IMR-90 (cell line): ENCODE measurements around the gene MAP1LC3B. TPM values are rescaled to one million over a fixed set of nuclear protein-coding genes. Genes with fewer than 3 reads are reported as not detected.

Experiments
- ATAC-seq: fragments of 200-7000 bp; cut with Tn5 transposase; 2 replicates; pipeline ENCODE4 v1.9.1; 2020; ENCODE audit warnings: low read depth, mild to moderate bottlenecking, moderate library complexity
- BruUV-seq: library from RNA; stranded (reverse); fragments of 400-500 nt; replicated peaks from 2 replicates; lab custom pipeline; 2021; lab: Mats Ljungman, UMichigan
- CTCF ChIA-PET: fragments of 300-600 bp; formaldehyde crosslinking; extraction: SDS; loops from one replicate; lab custom pipeline; 2021; ENCODE audit warnings: antibody characterized with exemption; lab: Yijun Ruan, JAX
- POLR2A ChIA-PET: fragments of 300-600 bp; sonication (Branson Sonifier 250); formaldehyde crosslinking; loops from one replicate; lab custom pipeline; 2022; ENCODE audit warnings: antibody characterized with exemption; ENCODE audit not compliant: unreplicated experiment; lab: Charles Lee
- DNase-seq: peaks from one replicate; pipeline ENCODE4 v3.0.0; 2013
- H2AFZ ChIP-seq: replicated peaks from 2 replicates; pipeline ENCODE3; 2013; ENCODE audit warnings: low read length, mild to moderate bottlenecking; ENCODE audit not compliant: poor library complexity
- H2AK5ac ChIP-seq: 2 replicates; pipeline ENCODE4 v1.6.1; 2013; ENCODE audit warnings: low read depth, low read length, inconsistent platforms
- H2AK9ac ChIP-seq: replicated peaks from 2 replicates; pipeline ENCODE3; 2013; ENCODE audit warnings: mild to moderate bottlenecking, low read depth, low read length, moderate library complexity; ENCODE audit not compliant: poor library complexity
- H2BK120ac ChIP-seq: 2 replicates; pipeline ENCODE4 v1.6.1; 2013; ENCODE audit warnings: low read depth, low read length, inconsistent platforms
- H2BK15ac ChIP-seq: 3 replicates; pipeline ENCODE4 v1.6.1; 2013; ENCODE audit warnings: low read depth, low read length, inconsistent platforms
- H2BK20ac ChIP-seq: 2 replicates; pipeline ENCODE4 v1.6.1; 2013; ENCODE audit warnings: low read depth, mild to moderate bottlenecking, inconsistent platforms, low read length, moderate library complexity
- H2BK5ac ChIP-seq: 2 replicates; pipeline ENCODE4 v1.6.1; 2013; ENCODE audit warnings: mild to moderate bottlenecking, low read depth, low read length, inconsistent platforms; ENCODE audit not compliant: poor library complexity, severe bottlenecking
- H3K14ac ChIP-seq: replicated peaks from 2 replicates; pipeline ENCODE4 v1.6.1; 2013; ENCODE audit warnings: low read depth, low read length, inconsistent platforms
- H3K18ac ChIP-seq: 2 replicates; pipeline ENCODE4 v1.6.1; 2013; ENCODE audit warnings: low read depth, low read length, control low read depth
- H3K23ac ChIP-seq: 2 replicates; pipeline ENCODE4 v1.6.1; 2013; ENCODE audit warnings: low read depth, low read length, inconsistent platforms
- H3K27ac ChIP-seq: 2 replicates; pipeline ENCODE4 v1.5.1; 2013; ENCODE audit warnings: mild to moderate bottlenecking, control low read depth, low read length; ENCODE audit not compliant: insufficient read depth
- H3K27me3 ChIP-seq: 2 replicates; pipeline ENCODE4 v1.6.1; 2013; ENCODE audit warnings: low read length; ENCODE audit not compliant: control insufficient read depth, insufficient read depth
- H3K36me3 ChIP-seq: 2 replicates; pipeline ENCODE4 v1.6.1; 2013; ENCODE audit warnings: low read length, mixed read lengths; ENCODE audit not compliant: control insufficient read depth, insufficient read depth
- H3K4ac ChIP-seq: 2 replicates; pipeline ENCODE4 v1.6.1; 2013; ENCODE audit warnings: low read depth, low read length, inconsistent platforms
- H3K4me1 ChIP-seq: 2 replicates; pipeline ENCODE4 v1.6.1; 2013; ENCODE audit warnings: low read length, mixed read lengths; ENCODE audit not compliant: control insufficient read depth, insufficient read depth
- H3K4me2 ChIP-seq: 2 replicates; pipeline ENCODE4 v1.6.1; 2013; ENCODE audit warnings: low read depth, mild to moderate bottlenecking, control low read depth, low read length, moderate library complexity
- H3K4me3 ChIP-seq: 2 replicates; pipeline ENCODE4 v1.5.1; 2013; ENCODE audit warnings: low read depth, mild to moderate bottlenecking, control low read depth, low read length, moderate library complexity; ENCODE audit not compliant: insufficient read depth
- H3K56ac ChIP-seq: 2 replicates; pipeline ENCODE4 v1.6.1; 2013; ENCODE audit warnings: low read length, inconsistent platforms; ENCODE audit not compliant: insufficient read depth; ENCODE audit errors: extremely low read depth
- H3K79me1 ChIP-seq, 2 experiments: 2 replicates each; pipeline ENCODE4 v1.6.1; 2013; ENCODE audit warnings: low read length in 2 of 2, inconsistent platforms in 1 of 2, low read depth in 1 of 2
- H3K9ac ChIP-seq: 2 replicates; pipeline ENCODE4 v1.6.1; 2013; ENCODE audit warnings: low read depth, low read length, control low read depth
- H3K9me1 ChIP-seq: 2 replicates; pipeline ENCODE4 v1.6.1; 2013; ENCODE audit warnings: low read length, inconsistent platforms; ENCODE audit not compliant: insufficient read depth
- H3K9me3 ChIP-seq: 2 replicates; pipeline ENCODE4 v1.6.1; 2013; ENCODE audit warnings: low read length; ENCODE audit not compliant: control insufficient read depth, insufficient read depth
- H4K20me1 ChIP-seq: 2 replicates; pipeline ENCODE4 v1.6.1; 2013; ENCODE audit warnings: low read length, inconsistent platforms; ENCODE audit not compliant: insufficient read depth
- H4K5ac ChIP-seq: 2 replicates; pipeline ENCODE4 v1.6.1; 2013; ENCODE audit warnings: mild to moderate bottlenecking, low read depth, low read length, control low read depth
- H4K8ac ChIP-seq, 2 experiments: 2 replicates each; pipeline ENCODE4 v1.6.1; 2013; ENCODE audit warnings: low read depth in 2 of 2, low read length in 2 of 2, control low read depth in 1 of 2, inconsistent platforms in 1 of 2
- H4K91ac ChIP-seq: 2 replicates; pipeline ENCODE4 v1.6.1; 2013; ENCODE audit warnings: low read depth, low read length, inconsistent platforms; ENCODE audit not compliant: insufficient read depth
- CEBPB ChIP-seq: IDR thresholded peaks from 2 replicates; pipeline ENCODE4 v1.6.1; 2012; ENCODE audit warnings: low read depth, low read length, improper control_type of control experiment
- CTCF ChIP-seq: conservative IDR thresholded peaks from 2 replicates; pipeline ENCODE4 v1.5.1; 2012; ENCODE audit warnings: mild to moderate bottlenecking, low read depth, low read length, improper control_type of control experiment
- FOS ChIP-seq: fragments of 150-350 bp; IDR thresholded peaks from 2 replicates; pipeline ENCODE4 v1.6.1; 2016; ENCODE audit warnings: low read depth, low read length
- MAZ ChIP-seq: IDR thresholded peaks from 2 replicates; pipeline ENCODE4 v1.6.1; 2012; ENCODE audit warnings: low read depth, mild to moderate bottlenecking, low read length, improper control_type of control experiment, moderate library complexity, borderline replicate concordance
- NFE2L2 ChIP-seq: fragments of 150-350 bp; IDR thresholded peaks from 2 replicates; pipeline ENCODE4 v1.6.1; 2016; ENCODE audit warnings: low read depth, mild to moderate bottlenecking, low read length
- POLR2A ChIP-seq: IDR thresholded peaks from 2 replicates; pipeline ENCODE4 v1.6.1; 2012; ENCODE audit warnings: mild to moderate bottlenecking, low read depth, low read length
- RCOR1 ChIP-seq: IDR thresholded peaks from 2 replicates; pipeline ENCODE4 v1.6.1; 2012; ENCODE audit warnings: mild to moderate bottlenecking, low read length, improper control_type of control experiment; ENCODE audit not compliant: insufficient replicate concordance
- SMC3 ChIP-seq: fragments of 150-350 bp; IDR thresholded peaks from 2 replicates; pipeline ENCODE4 v1.6.1; 2016; ENCODE audit warnings: low read depth, mild to moderate bottlenecking, antibody characterized with exemption, low read length, moderate library complexity
- WGBS, 2 experiments: methylation state at CpG; one replicate each; pipeline versions ENCODE4 v1.1.5 to v1.1.7; 2013; ENCODE audit warnings: missing lambda C conversion rate in 2 of 2; ENCODE audit not compliant: insufficient read length in 1 of 2; ENCODE audit errors: extremely low coverage in 2 of 2; 5-methylcytosine and 5-hydroxymethylcytosine counted together
- dilution Hi-C: fragments of 300-500 bp; cut with HindIII; formaldehyde crosslinking; loops from one replicate; pipeline ENCODE4 v1.14.3; 2018; ENCODE audit warnings: low sequenced_read_pairs; ENCODE audit not compliant: unreplicated experiment
- in situ Hi-C: fragments of 300-500 bp; cut with MboI; formaldehyde crosslinking; loops from 3 replicates; pipeline ENCODE4 v1.14.3; 2019; ENCODE audit warnings: low sequenced_read_pairs, inconsistent platforms, mixed read lengths
- intact Hi-C: fragments of 100-400 bp; cut with micrococcal nuclease; formaldehyde crosslinking; loops from 2 replicates; pipeline ENCODE4 v1.10.0; 2022
- polyA plus RNA-seq, 3 experiments: library from polyadenylated mRNA; depleted of rRNA; stranded (reverse); fragments of >200 nt; gene quantifications; 2 replicates each; pipeline ENCODE4 v1.2.3, GENCODE V29; 2012; ENCODE audit warnings: low replicate concordance in 1 of 3
- total RNA-seq: library from RNA; depleted of rRNA; stranded (reverse); fragments of >200 nt; gene quantifications from 2 replicates; pipeline ENCODE4 v1.2.3, GENCODE V29; 2012

MAP1LC3B gene
- total and polyA plus RNA-seq, 2 of the 4 experiments (the other 2 are of a cell fraction): 23.5 to 57.7 TPM

GRCh38 chr16:87407511-87408112, 15.5 kb downstream of the MAP1LC3B start:
- Histone ChIP-seq H4K91ac (no peak overlapping the region), H4K8ac (no peak overlapping the region), H3K4me2 (no peak overlapping the region), H2BK5ac (no peak overlapping the region), H2BK120ac (no peak overlapping the region), H3K18ac (no peak overlapping the region), H3K23ac (no peak overlapping the region), H2BK15ac (no peak overlapping the region), H2AFZ (no peak overlapping the region), H4K20me1 (peaks cover 19% of the 10 kb centered on the region), H4K5ac (no peak overlapping the region), H3K27me3 (no peaks in the 10 kb centered on the region), H2BK20ac (no peak overlapping the region), H3K36me3 (peaks cover 61% of the 10 kb centered on the region), H3K9me3 (no peaks in the 10 kb centered on the region), H3K9ac (no peak overlapping the region), H3K4ac (no peak overlapping the region), H3K14ac (no peak overlapping the region), H3K4me1 (no peaks in the 10 kb centered on the region), H3K56ac (no peak overlapping the region), H2AK5ac (no peak overlapping the region), H3K4me3 (no peak overlapping the region), H2AK9ac (no peak overlapping the region), H3K79me1 (peaks cover 9 to 22% of the 10 kb centered on the region in 2 experiments; a peak in 3 of 4 replicates), H3K27ac (no peak overlapping the region), H3K9me1 (peaks cover 8% of the 10 kb centered on the region; the same call in 1 of the 2 replicates)
- in situ Hi-C loops (loop anchor here (25.0 kb wide), 1 partner anchor 355 kb away; the partner anchor contains the start of gene KLHDC4), intact Hi-C loops (no loop called here), dilution Hi-C loops (no loop called here)
- BruUV-seq: no TSS peak
- WGBS, 2 experiments: 93% methylated on average over 19 of the region's 26 CpGs; no CpG with 5 or more reads in 1 of the 2 experiments
- ChIA-PET POLR2A (no interaction called here), CTCF (no interaction called here)
- ATAC-seq: no peak
- no peak for TF ChIP-seq RCOR1
- no peak for TF ChIP-seq CTCF
- no peak for TF ChIP-seq NFE2L2
- TF ChIP-seq SMC3: no peak
- no peak for TF ChIP-seq POLR2A
- no peak for TF ChIP-seq CEBPB
- TF ChIP-seq MAZ: no peak
- no peak for TF ChIP-seq FOS
- DNase-seq: no peak
